ENCODE data around the gene ZNF548. TPM values are rescaled to one million over a fixed set of nuclear protein-coding genes. Genes with fewer than 3 reads are reported as not detected.

Gene ZNF548
- total RNA-seq, 2 experiments from 2014 or later = 68.3 to 70.4 TPM

DNA sequence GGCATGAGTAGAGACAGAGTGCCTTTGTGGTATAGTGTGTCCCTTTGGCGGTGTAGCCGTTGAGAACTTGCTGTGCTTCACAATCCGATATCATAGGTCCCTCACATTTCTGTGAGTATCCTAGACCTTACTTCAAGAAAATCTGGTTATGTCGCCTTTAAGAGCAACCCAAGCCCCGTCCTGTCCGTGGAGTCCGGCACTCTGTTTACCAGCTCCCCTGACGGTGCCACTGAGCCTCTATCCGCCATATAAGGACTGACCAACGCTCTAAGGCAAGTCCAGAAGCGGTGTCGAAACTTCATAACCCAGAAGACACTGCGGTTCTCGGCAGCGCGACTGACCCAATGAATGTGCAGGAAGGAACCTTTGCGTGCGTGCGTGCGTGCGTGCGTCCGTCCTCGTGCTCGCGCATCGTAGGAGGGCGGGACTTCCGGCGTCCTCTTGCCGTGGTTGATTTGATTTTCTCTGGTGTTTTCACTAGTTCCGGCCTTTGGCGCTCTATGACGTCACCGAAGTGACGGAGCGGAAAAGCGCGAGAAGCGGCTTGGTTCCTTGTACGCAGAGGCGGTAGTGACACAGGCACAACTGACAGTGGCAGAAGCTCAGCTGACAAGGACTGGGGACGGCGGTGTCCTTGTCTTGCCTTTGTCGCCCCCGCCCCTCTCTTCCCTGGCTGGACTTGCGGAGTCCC lies 26.5 kb upstream of the ZNF548 start, which contains the start of the genes TRAPPC2B and ZNF547:
Gene TRAPPC2B, plus strand, starts transcription at position 555 of the 691 bp plus-strand sequence. CDS start 1,283 bp downstream, outside the sequence.
Gene ZNF547, plus strand, starts transcription at position 555 of the 691 bp plus-strand sequence. CDS start 5,005 bp downstream, outside the sequence.
- TF ChIP-seq, protein P1, sequence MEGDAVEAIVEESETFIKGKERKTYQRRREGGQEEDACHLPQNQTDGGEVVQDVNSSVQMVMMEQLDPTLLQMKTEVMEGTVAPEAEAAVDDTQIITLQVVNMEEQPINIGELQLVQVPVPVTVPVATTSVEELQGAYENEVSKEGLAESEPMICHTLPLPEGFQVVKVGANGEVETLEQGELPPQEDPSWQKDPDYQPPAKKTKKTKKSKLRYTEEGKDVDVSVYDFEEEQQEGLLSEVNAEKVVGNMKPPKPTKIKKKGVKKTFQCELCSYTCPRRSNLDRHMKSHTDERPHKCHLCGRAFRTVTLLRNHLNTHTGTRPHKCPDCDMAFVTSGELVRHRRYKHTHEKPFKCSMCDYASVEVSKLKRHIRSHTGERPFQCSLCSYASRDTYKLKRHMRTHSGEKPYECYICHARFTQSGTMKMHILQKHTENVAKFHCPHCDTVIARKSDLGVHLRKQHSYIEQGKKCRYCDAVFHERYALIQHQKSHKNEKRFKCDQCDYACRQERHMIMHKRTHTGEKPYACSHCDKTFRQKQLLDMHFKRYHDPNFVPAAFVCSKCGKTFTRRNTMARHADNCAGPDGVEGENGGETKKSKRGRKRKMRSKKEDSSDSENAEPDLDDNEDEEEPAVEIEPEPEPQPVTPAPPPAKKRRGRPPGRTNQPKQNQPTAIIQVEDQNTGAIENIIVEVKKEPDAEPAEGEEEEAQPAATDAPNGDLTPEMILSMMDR (IDR thresholded peaks at IDR 0.05) = no peak
- Mint-ChIP-seq H3K27ac (peak within 1 kb of the TSS; percentile 94), H3K27me3 (peaks cover 3% of the 10 kb centered on the region), H3K4me3 (peak within 1 kb of the TSS; percentile 94), H3K4me1 (ENCODE audit: low read depth) (peaks cover 19% of the 10 kb centered on the region), H3K9me3 (peaks cover 13% of the 10 kb centered on the region), H3K36me3 (ENCODE audit: low read depth) (peaks cover 64% of the 10 kb centered on the region)
- ATAC-seq (ENCODE audit: poor library complexity) = peak; percentile 90
- Histone ChIP-seq H3K4me3 (ENCODE audit: low read length) (peak within 1 kb of the TSS; percentile 69), H3K9me3 (ENCODE audit: control insufficient read depth in 1 of 2, insufficient read depth in 1 of 2, low read length in 2 of 2) (peaks cover 21 to 48% of the 10 kb centered on the region in 2 experiments), H3K36me3 (ENCODE audit: insufficient read depth, low read length) (no peaks in the 10 kb centered on the region), H3K27ac (ENCODE audit: low read depth in 1 of 2, low read length in 2 of 2) (peak within 1 kb of the TSS; percentile 86 to 89), H3K27me3 (ENCODE audit: control insufficient read depth in 1 of 2, insufficient read depth in 2 of 2, low read length in 2 of 2) (no peaks in the 10 kb centered on the region), H3K4me1 (ENCODE audit: insufficient read depth, low read length) (peaks cover 15% of the 10 kb centered on the region)
- intact Hi-C loops (cut with DNase I, micrococcal nuclease) = loop anchor here (1.0 to 5.0 kb wide), 7 partner anchors 26 to 123 kb away; partner anchors contain the start of genes ZNF460 (in 2 of the 2), ZNF543 (in 2 of the 2), ZNF805 (in 2 of the 2) and ZNF548 (in 1 of the 2)
- POLR2A ChIA-PET = interaction anchor here (0.5 to 2.2 kb wide), 6 partner anchors 12 to 1000 kb away, joined by 3 to 20 read pairs (median 3); partner anchors contain the start of genes ZNF304, ZNF497, ZNF548 and ZNF805
- CTCF ChIA-PET = no interaction called here
- DNase-seq = peak; percentile 96 to 99 (median 98)

DNA sequence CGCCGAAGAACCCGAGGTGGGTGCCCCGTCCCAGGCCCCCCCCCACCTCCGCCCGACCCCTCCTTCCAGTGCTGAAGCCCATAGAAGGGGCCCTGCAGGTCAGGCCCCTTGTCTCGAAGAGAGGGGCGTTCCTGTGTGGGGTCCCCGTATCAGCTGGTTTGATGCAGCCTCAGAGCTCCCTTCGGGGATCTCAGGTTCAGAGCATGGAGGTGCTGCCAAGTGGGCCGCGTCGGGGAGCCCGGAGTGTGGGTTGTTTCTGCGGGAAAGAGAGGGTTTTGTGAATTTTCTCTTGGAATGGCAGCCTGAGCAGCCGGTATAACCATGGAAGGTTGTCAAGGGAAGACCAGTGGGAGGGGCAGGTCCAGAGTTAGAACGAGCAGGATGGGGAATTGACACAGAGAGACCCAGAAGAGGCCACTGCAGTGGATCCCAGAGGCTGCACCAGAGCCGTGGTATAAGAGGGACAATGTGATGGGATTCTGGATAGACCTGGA lies 25.9 kb upstream of the ZNF548 start:
- no peaks in the 10 kb centered on the region for H3K27me3 ChIP-seq (ENCODE audit: control insufficient read depth in 1 of 2, insufficient read depth in 2 of 2, low read length in 2 of 2)
- peaks cover 3% of the 10 kb centered on the region for H3K27me3 Mint-ChIP-seq
- POLR2A ChIA-PET = interaction anchor here (0.5 to 2.2 kb wide), 5 partner anchors 13 to 960 kb away, joined by 3 to 20 read pairs (median 3); partner anchors contain the start of genes ZNF304, ZNF548 and ZNF805
- CTCF ChIA-PET = no interaction called here
- intact Hi-C loops (cut with DNase I, micrococcal nuclease) = loop anchor here (1.0 to 5.0 kb wide), 8 partner anchors 25 to 123 kb away; partner anchors contain the start of genes ZNF460 (in 2 of the 2), ZNF543 (in 2 of the 2), ZNF548 (in 2 of the 2) and ZNF805 (in 2 of the 2)
- peaks cover 64% of the 10 kb centered on the region for H3K36me3 Mint-ChIP-seq (ENCODE audit: low read depth)
- peak overlapping the region; percentile 94 for H3K4me3 Mint-ChIP-seq
- H3K36me3 ChIP-seq (ENCODE audit: insufficient read depth, low read length) = no peaks in the 10 kb centered on the region
- H3K4me3 ChIP-seq (ENCODE audit: low read length) = peak overlapping the region; percentile 69
- DNase-seq (no peak), ATAC-seq (ENCODE audit: poor library complexity) (no peak)
- peaks cover 13% of the 10 kb centered on the region for H3K9me3 Mint-ChIP-seq
- peaks cover 15 to 48% of the 10 kb centered on the region in 2 experiments for H3K9me3 ChIP-seq (ENCODE audit: control insufficient read depth in 1 of 2, insufficient read depth in 1 of 2, low read length in 2 of 2)
- peak overlapping the region; percentile 94 for H3K27ac Mint-ChIP-seq
- H3K27ac ChIP-seq (ENCODE audit: low read depth in 1 of 2, low read length in 2 of 2) = peak overlapping the region; percentile 86 to 89
- peaks cover 15% of the 10 kb centered on the region for H3K4me1 ChIP-seq (ENCODE audit: insufficient read depth, low read length)
- TF ChIP-seq, protein P1 (IDR thresholded peaks at IDR 0.05) = no peak
- H3K4me1 Mint-ChIP-seq (ENCODE audit: low read depth) = peaks cover 19% of the 10 kb centered on the region

DNA sequence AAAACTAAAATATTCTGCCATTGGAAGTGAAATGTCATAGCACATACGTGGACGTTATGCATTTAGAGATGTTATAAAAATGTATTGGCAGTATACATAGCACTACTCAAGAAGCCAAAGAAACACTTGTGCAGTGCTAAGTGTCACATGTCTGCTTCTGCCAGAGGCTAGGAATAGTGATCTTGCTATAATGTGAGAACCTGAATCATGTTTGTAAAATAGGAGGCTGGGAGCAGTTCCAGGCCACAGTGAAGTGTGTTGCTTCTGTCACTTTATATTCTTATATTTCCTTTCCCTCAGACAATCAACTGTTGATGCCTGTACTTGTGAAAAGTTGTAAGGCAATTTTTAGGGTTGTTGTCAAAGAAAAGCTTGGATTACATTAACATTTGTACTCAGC lies 22.9 kb upstream of the ZNF548 start:
- POLR2A ChIA-PET = interaction anchor here (1.5 kb wide), 1 partner anchor 16 kb away, joined by 5 read pairs; the partner anchor contains the start of gene ZNF304
- no peak for ATAC-seq (ENCODE audit: poor library complexity)
- CTCF ChIA-PET = no interaction called here
- DNase-seq = no peak
- TF ChIP-seq, protein P1 (IDR thresholded peaks at IDR 0.05) = no peak
- H3K4me1 ChIP-seq (ENCODE audit: insufficient read depth, low read length) = peaks cover 15% of the 10 kb centered on the region
- Mint-ChIP-seq H3K4me1 (ENCODE audit: low read depth) (peaks cover 23% of the 10 kb centered on the region), H3K27me3 (peaks cover 3% of the 10 kb centered on the region), H3K4me3 (peak overlapping the region; percentile 38), H3K9me3 (peaks cover 14% of the 10 kb centered on the region), H3K36me3 (ENCODE audit: low read depth) (peaks cover 83% of the 10 kb centered on the region), H3K27ac (no peak overlapping the region)
- peaks cover 4% of the 10 kb centered on the region for H3K36me3 ChIP-seq (ENCODE audit: insufficient read depth, low read length)
- H3K27ac ChIP-seq (ENCODE audit: low read depth in 1 of 2, low read length in 2 of 2) = no peak overlapping the region
- intact Hi-C loops (cut with DNase I, micrococcal nuclease) = no loop called here
- peaks cover 9 to 33% of the 10 kb centered on the region in 2 experiments for H3K9me3 ChIP-seq (ENCODE audit: control insufficient read depth in 1 of 2, insufficient read depth in 1 of 2, low read length in 2 of 2)
- no peaks in the 10 kb centered on the region for H3K27me3 ChIP-seq (ENCODE audit: control insufficient read depth in 1 of 2, insufficient read depth in 2 of 2, low read length in 2 of 2)
- no peak overlapping the region for H3K4me3 ChIP-seq (ENCODE audit: low read length)
